Measurements from ENCODE around the gene COIL. TPM values are rescaled to one million over a fixed set of nuclear protein-coding genes. Genes with fewer than 3 reads are reported as not detected.

Gene COIL
- total and polyA plus RNA-seq, 9 of the 15 experiments (the other 6 are each of a cell fraction or from before 2014, with no cell fraction given): 23.9 to 41.3 (median 28.7) TPM

GRCh38 chr17:56979091-56979480 lies 18.2 kb upstream of the COIL start (continued):
- no peak for TF ChIP-seq MYC (IDR thresholded peaks at IDR 0.05; ENCODE audit: low read depth, low read length)
- TF ChIP-seq MYC (CRISPR knock-in tag; IDR thresholded peaks at IDR 0.05; ENCODE audit: borderline replicate concordance, low read depth): no peak

GRCh38 chr17:56978441-56979090 lies 17.7 kb upstream of the COIL start:
- WGBS (ENCODE audit: insufficient coverage, low coverage, missing lambda C conversion rate): 5% methylated on average over 11 of the region's 11 CpGs
- no peak overlapping the region for H3K27ac ChIP-seq (ENCODE audit: extremely low read depth, low read depth, low read length)
- intact Hi-C loops (cut with micrococcal nuclease) (no loop called here), in situ Hi-C loops (cut with MboI) (no loop called here)
- POLR2A ChIA-PET: interaction anchor here (0.6 to 1.7 kb wide), 9 partner anchors 9 to 812 kb away, joined by 3 to 7 read pairs (median 3); partner anchors contain the start of genes AKAP1 and COIL
- no peak overlapping the region for H3K9ac ChIP-seq (ENCODE audit: insufficient read depth in 1 of 2, low read depth in 2 of 2, low read length in 2 of 2)
- no peaks in the 10 kb centered on the region for H4K20me1 ChIP-seq (replicated peaks; ENCODE audit: control insufficient read depth, insufficient read depth, low read length)
- H3K4me3 ChIP-seq: peak overlapping the region; percentile 64
- H3K9me3 ChIP-seq (replicated peaks; ENCODE audit: control insufficient read depth, insufficient read depth, low read depth, low read length): no peaks in the 10 kb centered on the region
- CTCF ChIA-PET (ENCODE audit: low intra/inter-chr PET ratio): no interaction called here
- peak overlapping the region; percentile 93 for H3K4me2 ChIP-seq (ENCODE audit: insufficient read depth, low read length)
- no peaks in the 10 kb centered on the region for H3K9me1 ChIP-seq (ENCODE audit: control insufficient read depth, insufficient read depth, low read length)
- DNase-seq (ENCODE audit: extremely low read depth in 1 of 4, low spot score in 3 of 4): peak in 3 of 4 experiments; percentile 25 to 36 (median 29)
- BruUV-seq (replicated peaks): TSS peak; percentile 74
- no peaks in the 10 kb centered on the region for H3K27me3 ChIP-seq (ENCODE audit: control insufficient read depth in 2 of 2, insufficient read depth in 2 of 2, low read length in 2 of 2)
- no peaks in the 10 kb centered on the region for H3K36me3 ChIP-seq (ENCODE audit: control insufficient read depth, insufficient read depth, low read length)
- H3K4me1 ChIP-seq (replicated peaks in 1 of 2; ENCODE audit: control insufficient read depth in 2 of 2, insufficient read depth in 2 of 2, low read length in 2 of 2): peaks cover 19 to 27% of the 10 kb centered on the region in 2 experiments; a peak in 4 of 5 replicates
- no peaks in the 10 kb centered on the region for H3K79me2 ChIP-seq (ENCODE audit: control insufficient read depth, insufficient read depth, low read length)
- peak overlapping the region; percentile 92 for H2AFZ ChIP-seq (ENCODE audit: low read depth, low read length)
- no peak for ATAC-seq
- peak; percentile 79 for FAIRE-seq
- TF ChIP-seq FOXO4 (CRISPR knock-in tag; IDR thresholded peaks at IDR 0.05) (no peak), KAT8 (IDR thresholded peaks at IDR 0.05; ENCODE audit: low read depth) (no peak), RB1 (IDR thresholded peaks at IDR 0.05; ENCODE audit: low read depth) (no peak), ZEB2 (IDR thresholded peaks at IDR 0.05) (no peak), ZNF407 (IDR thresholded peaks at IDR 0.05; ENCODE audit: low read depth) (no peak), ARID1B (IDR thresholded peaks at IDR 0.05) (peak; percentile 34; the same call in 1 of the 2 replicates), CSDE1 (IDR thresholded peaks at IDR 0.05) (no peak), IRF2 (CRISPR knock-in tag; IDR thresholded peaks at IDR 0.05) (no peak)
